Gastroesophageal sphincter (tissue), 3 donors: Measurements from ENCODE around the gene SLC17A4.

Experiments
- POLR2A ChIP-seq, 2 donors: fragments of 450-650 bp; IDR thresholded peaks; one replicate each; pipeline ENCODE4 v1.6.1; 2017; ENCODE audit warnings: antibody characterized with exemption in 2 of 2, mild to moderate bottlenecking in 2 of 2, moderate library complexity in 1 of 2
- POLR2AphosphoS5 ChIP-seq: sonication (generic); formaldehyde crosslinking; IDR thresholded peaks from one replicate; pipeline ENCODE4 v1.6.1; 2017; ENCODE audit warnings: antibody characterized with exemption
- TF ChIP-seq, protein P1 (sequence below), 4 experiments: fragments of 200-600 bp in 2 of 4; fragments of 450-650 bp in 2 of 4; sonication (generic) in 1 of 4; IDR thresholded peaks; one replicate each; pipeline ENCODE4 v1.5.1; 2017 to 2019; ENCODE audit warnings: antibody characterized with exemption in 4 of 4, mild to moderate bottlenecking in 2 of 4, moderate library complexity in 2 of 4

DNA sequence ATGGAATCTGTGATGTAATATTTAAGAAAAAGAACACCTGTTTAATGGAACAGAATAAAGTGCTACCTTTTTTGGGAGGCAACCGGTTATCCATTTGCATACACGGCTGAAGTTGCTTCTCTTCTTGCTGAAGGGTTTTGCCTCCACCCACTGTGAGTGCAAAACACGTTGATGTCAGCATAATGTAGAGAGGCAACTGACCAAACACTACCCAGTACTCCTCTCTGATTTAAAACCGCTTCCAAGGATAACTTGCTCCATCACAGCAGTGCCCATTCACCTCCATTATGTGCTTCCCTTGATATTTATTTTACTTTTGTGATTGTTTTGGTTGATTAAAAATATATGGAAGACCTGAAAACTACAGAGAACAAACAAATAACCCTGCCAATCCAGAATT lies 75.9 kb downstream of the SLC17A4 start:
- TF ChIP-seq, protein P1, sequence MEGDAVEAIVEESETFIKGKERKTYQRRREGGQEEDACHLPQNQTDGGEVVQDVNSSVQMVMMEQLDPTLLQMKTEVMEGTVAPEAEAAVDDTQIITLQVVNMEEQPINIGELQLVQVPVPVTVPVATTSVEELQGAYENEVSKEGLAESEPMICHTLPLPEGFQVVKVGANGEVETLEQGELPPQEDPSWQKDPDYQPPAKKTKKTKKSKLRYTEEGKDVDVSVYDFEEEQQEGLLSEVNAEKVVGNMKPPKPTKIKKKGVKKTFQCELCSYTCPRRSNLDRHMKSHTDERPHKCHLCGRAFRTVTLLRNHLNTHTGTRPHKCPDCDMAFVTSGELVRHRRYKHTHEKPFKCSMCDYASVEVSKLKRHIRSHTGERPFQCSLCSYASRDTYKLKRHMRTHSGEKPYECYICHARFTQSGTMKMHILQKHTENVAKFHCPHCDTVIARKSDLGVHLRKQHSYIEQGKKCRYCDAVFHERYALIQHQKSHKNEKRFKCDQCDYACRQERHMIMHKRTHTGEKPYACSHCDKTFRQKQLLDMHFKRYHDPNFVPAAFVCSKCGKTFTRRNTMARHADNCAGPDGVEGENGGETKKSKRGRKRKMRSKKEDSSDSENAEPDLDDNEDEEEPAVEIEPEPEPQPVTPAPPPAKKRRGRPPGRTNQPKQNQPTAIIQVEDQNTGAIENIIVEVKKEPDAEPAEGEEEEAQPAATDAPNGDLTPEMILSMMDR (IDR thresholded peaks at IDR 0.05): no peak
- TF ChIP-seq POLR2A (IDR thresholded peaks at IDR 0.05): no peak
- TF ChIP-seq POLR2AphosphoS5: no peak
